Prostate gland (tissue), 2 donors: Measurements from ENCODE around the gene DENND2A.

Experiments used
- POLR2AphosphoS5 ChIP-seq: sonication (generic); formaldehyde crosslinking; IDR thresholded peaks from one replicate; pipeline ENCODE4 v1.6.1; 2017; ENCODE audit warnings: antibody characterized with exemption
- TF ChIP-seq, protein P1 (sequence below), 4 experiments: fragments of 200-600 bp in 2 of 4; fragments of 450-650 bp in 2 of 4; sonication (generic) in 2 of 4; IDR thresholded peaks; 1 replicate in 3 of 4; 2 replicates in 1 of 4; pipeline ENCODE4 v1.5.1; 2016 to 2019; ENCODE audit warnings: antibody characterized with exemption in 4 of 4, mild to moderate bottlenecking in 2 of 4, moderate library complexity in 2 of 4

DNA sequence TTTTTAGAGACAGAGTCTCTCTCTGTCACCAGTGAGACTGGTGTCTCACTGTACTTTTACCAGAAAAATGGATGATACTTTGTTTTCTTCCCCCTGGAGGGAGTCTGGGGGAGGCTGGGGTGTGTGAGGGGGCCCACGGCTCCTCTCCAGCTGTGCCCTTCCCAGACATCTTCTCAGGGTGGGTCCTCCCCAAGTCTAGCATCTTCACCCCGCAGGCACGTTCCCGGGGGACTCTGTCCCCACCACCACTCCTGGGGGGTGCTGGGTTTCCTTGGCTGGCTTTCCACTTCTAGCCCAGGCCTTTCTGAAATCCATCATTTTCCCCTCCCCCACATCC lies 99.5 kb downstream of the DENND2A start:
- no peak for TF ChIP-seq POLR2AphosphoS5
- TF ChIP-seq, protein P1, sequence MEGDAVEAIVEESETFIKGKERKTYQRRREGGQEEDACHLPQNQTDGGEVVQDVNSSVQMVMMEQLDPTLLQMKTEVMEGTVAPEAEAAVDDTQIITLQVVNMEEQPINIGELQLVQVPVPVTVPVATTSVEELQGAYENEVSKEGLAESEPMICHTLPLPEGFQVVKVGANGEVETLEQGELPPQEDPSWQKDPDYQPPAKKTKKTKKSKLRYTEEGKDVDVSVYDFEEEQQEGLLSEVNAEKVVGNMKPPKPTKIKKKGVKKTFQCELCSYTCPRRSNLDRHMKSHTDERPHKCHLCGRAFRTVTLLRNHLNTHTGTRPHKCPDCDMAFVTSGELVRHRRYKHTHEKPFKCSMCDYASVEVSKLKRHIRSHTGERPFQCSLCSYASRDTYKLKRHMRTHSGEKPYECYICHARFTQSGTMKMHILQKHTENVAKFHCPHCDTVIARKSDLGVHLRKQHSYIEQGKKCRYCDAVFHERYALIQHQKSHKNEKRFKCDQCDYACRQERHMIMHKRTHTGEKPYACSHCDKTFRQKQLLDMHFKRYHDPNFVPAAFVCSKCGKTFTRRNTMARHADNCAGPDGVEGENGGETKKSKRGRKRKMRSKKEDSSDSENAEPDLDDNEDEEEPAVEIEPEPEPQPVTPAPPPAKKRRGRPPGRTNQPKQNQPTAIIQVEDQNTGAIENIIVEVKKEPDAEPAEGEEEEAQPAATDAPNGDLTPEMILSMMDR (IDR thresholded peaks at IDR 0.05) = no peak
